HCEC 1CT (cell line): ENCODE data around the gene RDH13.
"Not testable (repeated sequence)": the region's sequence is repeated elsewhere in the genome, so short reads cannot be mapped to it uniquely, and the experiment has no call there.

Experiments
- DNase-seq: peaks from one replicate; pipeline ENCODE4 v3.0.0-alpha.2; 2017

The RDH13 gene

DNA sequence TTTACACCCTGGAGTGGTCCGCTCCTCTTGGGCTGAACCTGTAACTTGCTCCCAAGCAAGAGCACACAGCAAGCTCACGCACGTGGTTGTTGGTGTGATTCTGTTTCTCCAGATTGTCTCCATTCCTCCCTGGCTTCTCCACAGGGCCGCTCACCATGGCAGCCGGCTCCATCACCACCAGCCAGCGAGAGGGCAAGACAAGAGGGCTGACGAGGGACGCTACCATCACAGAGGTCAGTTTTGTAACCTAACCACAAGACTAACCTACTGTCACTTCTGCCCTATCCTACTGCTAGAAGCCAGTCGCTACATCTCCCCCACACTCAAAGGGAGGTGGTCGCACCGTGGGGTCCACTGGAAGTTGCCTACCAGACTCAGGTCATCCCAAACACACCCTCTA is 20.3 kb downstream of the RDH13 start:
- DNase-seq, result no peak

DNA sequence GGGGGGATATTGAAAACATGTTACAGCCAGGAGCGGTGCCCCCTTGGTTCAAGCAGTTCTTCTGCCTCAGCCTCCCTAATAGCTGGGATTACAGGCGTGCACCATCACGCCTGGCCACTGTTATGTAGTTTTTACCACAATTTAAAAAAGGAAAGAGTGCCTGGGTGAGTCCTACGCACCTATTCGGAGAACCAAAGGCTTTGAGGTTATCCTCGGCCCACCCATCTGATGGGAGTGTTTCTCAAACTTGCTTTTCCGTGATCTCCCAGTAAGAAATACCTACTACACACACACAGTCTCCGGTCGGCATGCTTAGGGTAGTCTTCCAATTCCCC is 20.6 kb downstream of the RDH13 start:
- no peak for DNase-seq

DNA sequence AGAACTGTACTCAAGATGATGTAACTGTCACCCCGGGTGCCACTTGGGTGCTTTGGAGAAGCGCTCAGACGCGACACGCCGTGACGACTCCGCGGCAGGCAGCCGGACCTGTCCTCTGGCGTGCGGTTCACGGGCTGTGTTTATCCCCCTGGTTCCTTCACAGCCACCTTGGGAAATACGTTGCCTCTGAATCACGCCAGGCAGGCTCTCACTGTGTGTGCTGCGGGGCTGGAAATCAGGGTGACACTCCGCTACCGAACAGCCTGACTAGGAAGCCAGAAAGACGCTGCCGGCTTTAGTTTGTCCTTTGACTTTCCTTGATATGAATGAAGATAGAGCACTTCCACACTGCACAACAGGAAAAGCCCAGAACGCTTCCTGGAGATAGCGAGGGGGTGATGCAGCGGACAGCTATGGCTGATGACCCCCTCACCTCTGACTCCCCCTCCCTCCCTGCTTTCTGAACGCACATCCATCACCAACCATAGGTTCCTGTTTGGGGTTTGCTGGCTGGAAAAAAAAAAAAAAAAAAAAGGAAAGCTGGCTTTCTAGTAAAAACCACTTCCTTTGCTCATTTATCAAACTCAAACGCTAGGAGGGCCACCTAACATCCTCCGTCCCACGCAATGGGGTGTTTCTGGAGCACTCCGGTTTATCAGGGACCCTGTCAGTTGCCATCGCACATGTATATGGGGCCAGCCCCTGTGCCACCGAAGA is 21.2 kb downstream of the RDH13 start:
- DNase-seq, result no peak

DNA sequence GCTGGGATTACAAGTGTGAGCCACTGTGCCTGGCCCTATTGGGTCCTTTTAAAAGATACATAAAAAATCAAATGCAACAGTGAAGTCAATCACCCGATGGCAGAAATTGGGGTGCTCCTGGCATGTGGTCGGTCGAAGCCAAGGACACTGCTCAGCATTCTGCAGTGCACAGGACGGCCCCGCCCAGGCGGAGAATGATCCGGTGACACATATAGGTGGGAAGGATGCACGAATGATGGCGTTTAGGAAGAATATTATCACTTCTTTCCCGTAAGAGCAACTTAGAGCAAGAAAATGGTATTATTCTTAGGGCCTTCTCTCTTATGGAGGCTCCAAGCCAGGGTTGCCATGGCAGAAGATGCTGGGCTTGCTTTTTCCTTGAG is 21.7 kb downstream of the RDH13 start:
- no peak for DNase-seq

DNA sequence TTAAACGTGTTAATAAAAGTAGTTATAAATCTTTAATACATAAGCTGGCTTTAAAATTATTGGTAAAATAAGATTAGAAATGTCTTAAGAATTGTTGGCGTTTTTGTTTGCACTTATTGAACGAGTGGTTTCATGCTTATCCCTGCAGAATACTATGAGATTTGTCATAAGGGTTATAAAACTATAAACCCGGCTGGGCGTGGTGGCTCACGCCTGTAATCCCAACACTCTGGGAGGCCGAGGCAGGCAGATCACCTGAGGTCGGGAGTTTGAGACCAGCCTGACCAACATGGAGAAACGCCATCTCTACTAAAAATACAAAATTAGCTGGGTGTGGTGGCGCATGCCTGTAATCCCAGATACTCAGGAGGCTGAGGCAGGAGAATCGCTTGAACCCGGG is 22.3 kb downstream of the RDH13 start:
- DNase-seq, result not testable (repeated sequence)

DNA sequence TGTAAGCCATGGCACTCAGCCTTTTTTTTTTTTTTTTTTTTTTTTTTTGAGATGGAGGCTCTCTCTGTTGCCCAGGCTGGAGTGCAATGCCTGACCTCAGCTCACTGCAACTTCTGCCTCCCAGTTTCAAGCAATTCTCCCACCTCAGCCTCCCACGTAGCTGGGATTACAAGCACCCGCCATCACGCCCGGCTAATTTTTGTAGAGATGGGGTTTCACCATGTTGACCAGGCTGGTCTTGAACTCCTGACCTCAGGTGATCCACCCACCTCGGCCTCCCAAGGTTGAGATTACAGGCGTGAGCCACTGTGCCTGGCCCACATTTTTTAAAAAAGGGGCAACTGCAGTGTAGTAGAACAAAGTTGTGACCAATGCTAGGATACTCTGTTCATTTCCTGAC is 25.3 kb downstream of the RDH13 start:
- DNase-seq, result not testable (repeated sequence)

DNA sequence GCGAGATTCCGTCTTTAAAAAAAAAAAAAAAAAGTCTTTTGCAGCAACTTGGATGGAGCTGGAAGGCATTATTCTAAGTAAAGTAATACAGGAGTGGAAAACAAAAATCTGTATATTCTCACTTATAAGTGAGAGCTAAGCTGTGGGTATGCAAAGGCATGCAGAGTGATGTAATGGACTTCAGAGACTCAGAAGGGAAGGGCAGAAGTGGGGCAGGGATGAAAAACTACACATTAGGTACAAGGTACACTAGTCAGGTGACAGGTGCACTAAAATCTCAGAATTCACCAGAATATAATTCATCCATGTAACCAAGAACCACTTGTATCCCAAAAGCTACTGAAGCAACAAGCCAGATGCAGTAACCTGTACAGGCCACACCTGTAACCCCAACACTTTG is 26.9 kb downstream of the RDH13 start:
- DNase-seq, result no peak

DNA sequence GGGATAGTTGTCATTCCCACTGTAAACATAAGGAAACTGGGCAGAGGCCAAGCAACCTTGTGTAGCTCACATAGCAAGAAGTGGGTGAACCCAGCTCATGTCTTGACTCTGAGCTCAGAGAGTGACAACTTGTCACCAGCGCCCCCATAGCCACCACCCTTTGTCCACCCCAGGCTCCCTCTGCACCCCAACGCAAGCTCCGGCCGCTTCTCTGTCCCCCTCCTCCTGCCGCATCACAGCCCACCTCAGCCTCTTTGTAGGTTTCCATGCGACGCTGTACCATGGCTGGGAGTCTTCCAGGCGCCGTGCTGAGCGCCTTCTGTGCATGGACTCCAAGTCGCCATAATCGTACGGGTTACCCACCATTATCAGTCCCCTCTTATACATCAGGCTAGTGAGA is 28.2 kb downstream of the RDH13 start:
- DNase-seq, result no peak

DNA sequence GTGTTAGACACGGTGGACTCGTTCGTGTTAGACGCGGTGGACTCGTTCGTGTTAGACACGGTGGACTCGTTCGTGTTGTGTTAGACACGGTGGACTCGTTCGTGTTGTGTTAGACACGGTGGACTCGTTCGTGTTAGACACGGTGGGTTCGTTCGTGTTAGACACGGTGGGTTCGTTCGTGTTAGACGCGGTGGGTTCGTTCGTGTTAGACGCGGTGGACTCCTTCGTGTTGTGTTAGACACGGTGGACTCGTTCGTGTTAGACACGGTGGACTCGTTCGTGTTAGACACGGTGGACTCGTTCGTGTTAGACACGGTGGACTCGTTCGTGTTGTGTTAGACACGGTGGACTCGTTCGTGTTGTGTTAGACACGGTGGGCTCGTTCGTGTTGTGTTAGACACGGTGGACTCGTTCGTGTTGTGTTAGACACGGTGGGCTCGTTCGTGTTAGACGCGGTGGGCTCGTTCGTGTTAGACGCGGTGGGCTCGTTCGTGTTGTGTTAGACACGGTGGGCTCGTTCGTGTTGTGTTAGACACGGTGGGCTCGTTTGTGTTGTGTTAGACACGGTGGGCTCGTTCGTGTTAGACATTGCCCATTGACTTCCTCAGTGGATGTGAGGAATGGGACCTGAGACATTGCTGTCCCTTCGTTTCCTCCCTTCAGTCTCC is 29.8 kb downstream of the RDH13 start:
- not testable (repeated sequence) for DNase-seq

DNA sequence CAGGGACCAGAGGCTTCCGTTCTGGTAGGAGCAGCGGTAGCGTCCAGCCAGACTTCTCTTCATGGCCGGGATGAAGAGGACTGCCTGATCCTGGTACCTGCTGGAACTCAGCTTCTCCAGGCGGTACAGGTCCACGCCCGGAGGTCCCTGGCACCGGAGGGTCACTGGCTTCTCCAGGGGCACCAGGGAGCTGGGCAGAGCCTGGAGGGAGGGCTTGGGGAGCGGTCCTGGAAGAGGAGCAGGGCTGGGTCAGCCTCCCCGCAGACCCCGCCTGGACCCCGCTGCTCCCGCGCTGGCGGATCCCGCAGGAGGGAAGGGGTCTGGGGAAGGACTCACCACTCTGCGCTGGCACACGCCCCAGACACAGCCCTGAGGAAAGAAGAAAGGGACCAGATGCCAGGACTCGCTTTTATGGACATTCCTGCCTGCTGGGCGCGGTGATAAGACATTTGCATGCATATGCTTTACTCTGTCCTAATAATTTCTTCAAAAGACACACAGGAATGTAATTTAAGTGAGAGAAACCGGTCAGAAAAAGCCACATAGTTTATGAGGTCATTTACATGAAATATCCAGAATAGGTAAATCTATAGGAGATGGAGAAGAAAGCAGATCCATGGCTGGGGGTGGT is 30.7 kb downstream of the RDH13 start:
- no peak for DNase-seq

DNA sequence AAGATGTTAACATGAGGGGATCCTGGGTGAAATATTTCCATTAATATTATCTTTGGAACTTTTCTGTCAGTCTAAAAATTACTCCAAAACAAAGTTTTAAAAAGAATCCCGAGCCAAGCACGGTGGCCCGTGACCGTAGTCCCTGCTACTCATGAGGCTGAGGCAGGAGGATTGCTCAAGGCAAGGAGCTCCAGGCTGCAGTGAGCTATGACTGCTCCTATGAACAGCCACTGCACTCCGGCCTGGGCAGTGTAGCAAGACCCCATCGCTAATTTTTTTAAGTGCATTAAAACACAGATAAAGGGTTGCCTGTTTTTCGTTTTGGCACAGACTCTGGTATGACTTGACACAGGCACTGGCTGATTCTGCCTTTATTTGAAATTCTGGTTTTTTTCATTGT is 31.8 kb downstream of the RDH13 start:
- DNase-seq, result no peak

DNA sequence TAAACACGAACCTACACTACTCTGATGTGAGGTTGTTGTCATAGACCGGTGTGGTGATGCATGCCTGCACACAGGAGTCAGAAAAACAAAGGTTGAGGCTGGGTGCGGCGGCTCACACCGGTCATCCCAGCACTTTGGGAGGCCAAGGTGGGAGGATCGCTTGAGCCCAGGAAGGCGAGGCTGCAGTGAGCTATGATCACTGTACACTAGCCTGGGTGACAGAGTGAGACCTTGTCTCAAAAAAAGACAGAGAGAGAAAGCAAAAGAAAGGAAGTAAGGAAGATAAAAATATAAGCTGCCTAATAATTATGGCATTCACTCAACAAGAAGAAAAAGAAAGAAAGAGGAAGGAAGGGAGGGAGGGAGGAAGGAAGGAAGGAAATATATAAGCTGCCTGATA is 34.2 kb downstream of the RDH13 start:
- no peak for DNase-seq

DNA sequence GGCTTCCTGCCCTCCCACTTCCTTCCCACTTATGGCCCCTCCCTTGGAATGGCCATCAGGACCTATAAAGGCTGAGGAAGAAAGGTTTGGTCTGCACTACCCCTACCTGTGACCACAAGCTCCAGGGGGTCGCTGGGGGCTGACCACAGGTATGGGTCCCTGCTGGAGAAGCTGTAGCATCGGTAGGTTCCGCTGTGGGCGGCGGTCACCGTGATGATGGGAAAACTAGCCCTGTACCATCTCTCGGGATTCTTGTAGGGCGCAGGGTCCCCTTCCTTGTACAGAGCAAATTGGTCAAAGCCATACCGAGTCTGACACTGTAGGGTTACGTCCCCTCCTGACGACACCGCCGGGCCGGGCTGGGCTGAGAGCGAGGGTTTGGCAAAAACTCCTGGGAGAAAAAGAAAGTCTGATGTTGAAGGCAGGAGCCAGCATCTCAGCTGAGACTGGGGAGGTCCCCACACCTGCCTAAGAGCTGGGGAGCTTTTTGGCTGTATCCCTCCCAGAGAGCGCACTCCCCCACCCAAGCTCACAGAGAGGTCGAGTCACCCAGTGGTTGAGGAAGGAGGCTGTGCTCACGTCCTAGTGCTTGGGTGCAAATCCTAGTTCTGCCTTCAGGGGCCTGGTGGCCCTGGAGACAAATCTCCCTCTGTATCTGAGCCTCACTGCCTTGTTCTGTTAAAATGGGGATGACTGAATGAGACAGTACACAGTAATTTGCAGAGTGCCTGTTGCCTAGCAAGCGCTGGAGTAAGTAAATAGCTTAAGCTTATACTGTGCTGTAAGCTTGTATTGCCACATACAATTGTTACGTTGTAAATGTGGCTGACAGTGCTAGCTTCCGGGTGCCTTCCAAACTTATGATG is 35.2 kb downstream of the RDH13 start:
- no peak for DNase-seq

DNA sequence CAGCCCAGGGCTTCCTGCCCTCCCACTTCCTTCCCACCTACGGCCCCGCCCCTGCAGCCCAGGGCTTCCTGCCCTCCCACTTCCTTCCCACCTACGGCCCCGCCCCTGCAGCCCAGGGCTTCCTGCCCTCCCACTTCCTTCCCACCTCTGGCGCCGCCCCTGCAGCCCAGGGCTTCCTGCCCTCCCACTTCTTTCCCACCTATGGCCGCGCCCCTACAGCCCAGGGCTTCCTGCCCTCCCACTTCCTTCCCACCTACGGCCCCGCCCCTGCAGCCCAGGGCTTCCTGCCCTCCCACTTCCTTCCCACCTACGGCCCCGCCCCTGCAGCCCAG is 35.8 kb downstream of the RDH13 start:
- not testable (repeated sequence) for DNase-seq

DNA sequence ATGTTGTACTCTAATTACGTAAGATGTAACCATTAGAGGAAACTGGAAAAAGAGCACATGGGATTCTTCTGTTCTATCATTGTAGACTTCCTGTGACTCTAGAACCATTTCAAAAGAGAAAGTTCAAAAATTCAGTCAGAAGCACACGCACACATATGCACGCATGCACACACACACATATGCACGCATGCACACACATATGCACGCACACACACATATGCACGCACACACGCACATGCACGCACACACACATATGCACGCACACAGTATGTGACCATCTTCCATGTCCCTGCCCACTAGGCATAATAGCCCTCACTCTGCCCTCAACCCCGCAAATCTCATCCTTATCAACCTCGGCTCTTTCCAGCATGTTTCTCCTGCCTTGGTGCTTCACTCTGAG is 38.8 kb downstream of the RDH13 start:
- DNase-seq, result no peak

DNA sequence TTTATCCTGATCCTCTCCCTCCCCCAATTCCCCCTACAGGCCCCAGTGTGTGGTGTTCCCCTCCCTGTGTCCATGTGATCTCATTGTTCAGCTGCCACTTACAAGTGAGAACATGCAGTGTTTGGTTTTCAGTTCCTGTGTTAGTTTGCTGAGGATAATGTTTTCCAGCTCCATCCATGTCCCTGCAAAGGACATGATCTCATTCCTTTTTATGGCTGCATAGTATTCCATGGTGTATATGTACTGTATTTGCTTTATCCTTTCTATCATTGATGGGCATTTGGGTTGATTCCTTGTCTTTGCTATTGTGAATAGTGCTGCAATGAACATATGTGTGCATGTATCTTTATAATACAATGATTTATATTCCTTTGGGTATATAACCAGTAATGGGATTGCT is 42.6 kb downstream of the RDH13 start:
- not testable (repeated sequence) for DNase-seq

DNA sequence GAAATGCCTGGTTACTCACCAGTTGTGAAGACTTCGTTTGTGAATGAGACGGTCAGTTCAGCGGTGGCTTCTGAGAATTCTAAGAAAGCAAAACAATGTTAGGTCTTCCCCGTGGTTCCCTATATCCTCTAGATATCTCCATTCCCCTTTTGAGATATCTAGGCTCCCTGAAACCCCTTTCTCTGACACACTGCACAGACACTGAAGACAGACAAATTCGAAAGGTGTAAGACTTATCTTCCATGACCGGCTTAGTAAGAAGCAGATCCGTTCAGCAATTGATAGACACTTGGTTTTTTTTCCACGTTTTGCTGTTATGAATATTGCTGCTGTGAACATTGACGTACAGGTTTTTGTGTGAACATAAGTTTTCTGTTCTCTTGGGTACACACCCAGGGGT is 44.3 kb downstream of the RDH13 start:
- no peak for DNase-seq

DNA sequence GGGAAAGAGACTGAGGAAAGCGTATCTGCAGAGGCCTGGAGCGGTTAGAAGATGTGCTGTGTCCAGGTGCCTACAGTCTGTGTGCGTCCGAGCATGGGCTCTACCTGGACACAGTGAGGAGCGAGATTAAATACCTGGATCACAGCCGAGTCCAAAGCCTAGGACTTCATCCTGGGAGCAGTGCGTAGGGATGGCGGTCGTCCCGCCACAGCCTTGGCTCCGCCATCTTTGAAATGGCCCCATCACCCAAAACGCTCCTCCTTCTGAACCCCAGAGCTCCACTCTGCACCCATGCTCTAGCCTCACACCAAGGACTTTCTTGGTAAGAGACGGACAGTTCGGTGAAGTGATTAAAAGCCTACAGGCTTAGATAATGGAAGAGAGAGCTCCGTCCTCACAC is 44.7 kb downstream of the RDH13 start:
- DNase-seq, result no peak

DNA sequence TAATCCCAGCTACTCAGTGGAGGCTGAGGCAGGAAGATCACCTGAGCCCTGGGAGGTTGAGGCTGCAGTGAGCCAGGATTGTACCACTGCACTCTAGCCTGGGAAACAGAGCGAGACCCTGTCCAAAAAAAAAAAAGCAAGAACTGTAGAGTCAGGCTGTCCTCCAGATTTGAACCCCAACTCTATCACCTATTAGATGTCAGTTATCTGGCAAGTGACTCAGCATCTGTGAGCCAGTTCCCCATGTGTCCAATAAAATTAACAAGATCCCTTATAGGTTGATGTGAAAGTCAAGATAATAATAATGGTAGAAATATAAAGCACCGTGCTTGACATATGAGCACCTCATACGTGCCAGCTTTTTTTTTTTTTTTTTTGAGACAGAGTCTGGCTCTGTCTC is 46.9 kb downstream of the RDH13 start:
- no peak for DNase-seq

DNA sequence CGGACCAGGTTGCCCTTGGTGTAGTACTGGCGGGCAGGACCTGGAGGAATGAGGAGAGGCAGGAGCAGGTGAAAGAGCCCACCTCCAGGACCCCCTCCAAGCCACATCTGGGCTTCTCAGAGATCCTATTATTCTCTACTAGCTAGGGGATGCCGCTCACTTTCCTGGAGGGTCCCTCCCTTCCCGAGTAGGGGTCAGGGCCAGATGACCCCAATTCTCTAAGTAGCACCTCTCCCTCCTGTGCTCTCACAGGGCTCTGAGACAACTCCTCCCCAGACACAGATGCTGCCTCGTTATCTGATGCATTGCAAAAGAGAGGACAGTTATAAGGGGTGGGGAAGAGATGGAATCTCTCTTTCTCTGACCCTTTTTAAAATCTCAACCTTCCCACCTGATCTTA is 47.8 kb downstream of the RDH13 start:
- DNase-seq, result no peak

DNA sequence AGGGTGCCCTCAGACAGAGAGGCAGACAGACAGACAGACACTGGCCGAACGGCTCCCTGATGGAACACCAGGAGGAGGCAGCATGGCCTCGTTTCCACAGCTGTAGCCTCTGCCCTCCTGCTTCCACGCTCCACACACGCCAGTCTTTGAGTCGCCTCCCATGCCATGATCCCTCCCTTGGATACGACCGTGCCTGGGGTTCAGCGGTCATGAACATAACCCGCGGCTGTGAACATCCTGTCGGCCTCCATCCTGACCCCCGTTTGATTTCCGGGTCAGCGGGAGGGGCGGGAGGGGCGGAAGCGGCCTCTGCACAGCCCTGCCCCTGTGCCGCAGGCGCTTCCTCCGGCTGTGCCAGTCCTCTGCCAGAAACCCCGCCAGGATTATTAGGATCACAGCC is 48.2 kb downstream of the RDH13 start:
- no peak for DNase-seq

DNA sequence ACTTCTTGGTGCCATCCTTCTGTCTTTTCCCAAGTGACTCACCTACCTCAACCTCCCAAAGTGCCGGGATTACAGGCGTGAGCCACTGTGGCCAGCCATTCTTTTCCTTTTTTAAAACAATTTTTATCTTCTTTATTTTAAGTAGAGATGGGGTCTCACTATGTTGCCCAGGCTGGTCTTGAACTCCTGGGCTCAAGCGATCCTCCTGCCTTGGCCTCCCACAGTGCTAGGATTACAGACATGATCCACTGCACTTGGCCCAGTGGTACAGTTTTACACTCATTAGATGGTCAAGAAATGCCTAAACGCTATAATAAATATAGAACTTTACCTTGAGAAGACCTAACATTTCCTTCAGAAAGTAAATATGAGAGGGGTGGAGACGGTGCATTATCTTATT is 49.4 kb downstream of the RDH13 start:
- DNase-seq, result no peak

DNA sequence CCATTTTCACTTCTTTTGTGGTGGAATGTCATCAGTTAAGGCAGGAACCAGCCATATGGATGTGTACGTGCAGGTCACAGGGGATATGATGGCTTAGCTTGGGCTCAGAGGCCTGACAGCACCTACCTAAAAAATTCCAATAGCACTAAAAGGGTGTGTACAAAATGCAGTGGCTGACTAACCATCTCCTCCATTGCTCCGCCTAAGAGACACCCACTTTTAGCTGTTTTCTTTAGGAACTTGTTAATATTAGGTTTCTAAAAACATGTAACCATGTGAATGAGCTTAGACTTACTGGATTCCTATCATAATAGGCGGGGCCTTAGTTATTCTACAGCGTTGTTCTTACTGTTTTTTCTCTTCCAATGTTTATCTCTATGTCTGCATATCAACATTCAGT is 50.6 kb downstream of the RDH13 start:
- no peak for DNase-seq

DNA sequence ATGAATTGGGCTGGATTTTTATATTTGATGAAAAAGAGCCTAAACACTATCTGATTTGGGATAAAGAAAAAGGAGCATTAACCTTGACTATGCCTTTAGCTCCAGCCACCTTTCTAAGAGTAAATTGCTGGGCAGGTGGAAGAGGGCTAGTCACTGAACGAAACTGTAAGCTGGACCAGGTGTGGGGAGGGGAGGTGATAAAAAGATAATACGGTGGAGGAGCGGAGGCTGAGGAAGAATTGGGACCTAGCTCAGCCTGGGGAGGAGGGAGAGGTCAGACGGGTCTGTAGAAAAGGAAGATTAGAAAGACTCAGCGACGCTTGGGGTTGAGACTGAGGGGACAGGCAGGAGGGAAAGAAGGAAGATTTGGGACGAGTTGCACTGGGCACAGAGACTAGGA is 52.4 kb downstream of the RDH13 start:
- DNase-seq, result not testable (repeated sequence)
